GM23338 (cell line): Measurements from ENCODE around the gene TTC1. TPM values are rescaled to one million over a fixed set of nuclear protein-coding genes. Genes with fewer than 3 reads are reported as not detected.
A peak's percentile ranks its signal among the peaks of the same experiment; 100 is the strongest.

Experiments
- ATAC-seq: fragments of 200-7000 bp; cut with Tn5 transposase; 3 replicates; pipeline ENCODE4 v1.9.1; 2020
- DNase-seq: peaks from one replicate; pipeline ENCODE4 v3.0.0-alpha.2; 2015; ENCODE audit warnings: low spot score
- H2AFZ ChIP-seq: fragments of 200-600 bp; sonication (generic); 2 replicates; pipeline ENCODE4 v1.8.0; 2016; ENCODE audit warnings: antibody characterized with exemption, mild to moderate bottlenecking, moderate library complexity
- H3F3A ChIP-seq: fragments of 200-600 bp; sonication (generic); replicated peaks from 2 replicates; pipeline ENCODE4 v1.8.0; 2017; ENCODE audit warnings: antibody characterized with exemption, mixed run types, low read depth
- H3K27ac ChIP-seq: fragments of 200-600 bp; sonication (generic); 2 replicates; pipeline ENCODE4 v1.6.1; 2016; ENCODE audit warnings: low read depth
- H3K27me3 ChIP-seq: fragments of 200-600 bp; sonication (generic); 2 replicates; pipeline ENCODE4 v1.8.0; 2016; ENCODE audit warnings: mild to moderate bottlenecking, mixed run types, moderate library complexity; ENCODE audit not compliant: insufficient read depth
- H3K36me3 ChIP-seq: fragments of 200-600 bp; sonication (generic); 2 replicates; pipeline ENCODE4 v1.8.0; 2016; ENCODE audit warnings: mild to moderate bottlenecking; ENCODE audit not compliant: insufficient read depth
- H3K4me1 ChIP-seq: fragments of 200-600 bp; sonication (generic); 2 replicates; pipeline ENCODE4 v1.8.0; 2016; ENCODE audit warnings: mild to moderate bottlenecking, moderate library complexity; ENCODE audit not compliant: insufficient read depth
- H3K4me2 ChIP-seq: fragments of 200-600 bp; sonication (generic); 2 replicates; pipeline ENCODE4 v1.7.1; 2017; ENCODE audit warnings: mixed run types
- H3K4me3 ChIP-seq: fragments of 200-600 bp; sonication (generic); 2 replicates; pipeline ENCODE4 v1.6.1; 2016; ENCODE audit warnings: mixed run types
- H3K79me2 ChIP-seq: fragments of 200-600 bp; sonication (generic); replicated peaks from 2 replicates; pipeline ENCODE4 v1.8.0; 2017; ENCODE audit warnings: mild to moderate bottlenecking; ENCODE audit not compliant: insufficient read depth
- H3K9me2 ChIP-seq: fragments of 200-600 bp; sonication (generic); 2 replicates; pipeline ENCODE4 v1.8.0; 2017; ENCODE audit not compliant: insufficient read depth
- H4K20me1 ChIP-seq: fragments of 200-600 bp; sonication (generic); replicated peaks from 2 replicates; pipeline ENCODE4 v1.8.0; 2017; ENCODE audit warnings: mild to moderate bottlenecking; ENCODE audit not compliant: insufficient read depth
- H3K27ac Mint-ChIP-seq: 2 replicates; pipeline ENCODE4 v1.8.0; 2020; ENCODE audit warnings: inconsistent platforms, mild to moderate bottlenecking, moderate library complexity, mixed read lengths
- H3K27me3 Mint-ChIP-seq: 3 replicates; pipeline ENCODE4 v1.8.0; 2022; ENCODE audit warnings: low read depth, mild to moderate bottlenecking, moderate library complexity, mixed read lengths, inconsistent platforms; ENCODE audit not compliant: insufficient read depth, poor library complexity
- H3K36me3 Mint-ChIP-seq: 3 replicates; pipeline ENCODE4 v1.8.0; 2021; ENCODE audit warnings: low read depth, mild to moderate bottlenecking, inconsistent platforms, moderate library complexity, mixed read lengths
- H3K4me1 Mint-ChIP-seq: 3 replicates; pipeline ENCODE4 v1.8.0; 2020; ENCODE audit warnings: mild to moderate bottlenecking, inconsistent platforms, mixed read lengths
- H3K4me3 Mint-ChIP-seq: 3 replicates; pipeline ENCODE4 v1.8.0; 2021; ENCODE audit warnings: moderate library complexity, mild to moderate bottlenecking, inconsistent platforms, mixed read lengths
- H3K9me3 Mint-ChIP-seq: 3 replicates; pipeline ENCODE4 v1.8.0; 2020; ENCODE audit warnings: moderate library complexity, mild to moderate bottlenecking, inconsistent platforms, mixed read lengths
- CREB1 ChIP-seq: fragments of 250-450 bp; sonication (Bioruptor Pico); IDR thresholded peaks from 2 replicates; pipeline ENCODE4 v1.5.0; 2020; ENCODE audit warnings: low read depth, mild to moderate bottlenecking, moderate library complexity
- ETS1 ChIP-seq: IDR thresholded peaks from 2 replicates; pipeline ENCODE4 v1.6.1; 2016; ENCODE audit warnings: antibody characterized with exemption
- EZH2 ChIP-seq: fragments of 200-600 bp; sonication (generic); IDR thresholded peaks from one replicate; pipeline ENCODE4 v1.8.0; 2017; ENCODE audit warnings: antibody characterized with exemption, mild to moderate bottlenecking, low read depth; ENCODE audit not compliant: unreplicated experiment
- EZH2phosphoT487 ChIP-seq: fragments of 200-600 bp; sonication (generic); IDR thresholded peaks from one replicate; pipeline ENCODE4 v1.8.1; 2018; ENCODE audit warnings: antibody characterized with exemption; ENCODE audit not compliant: unreplicated experiment
- JUNB ChIP-seq: IDR thresholded peaks from one replicate; pipeline ENCODE4 v1.6.1; 2016; ENCODE audit warnings: antibody characterized with exemption; ENCODE audit not compliant: unreplicated experiment
- NANOG ChIP-seq: IDR thresholded peaks from 2 replicates; pipeline ENCODE4 v1.6.1; 2016; ENCODE audit warnings: antibody characterized with exemption, borderline replicate concordance
- POLR2AphosphoS5 ChIP-seq: IDR thresholded peaks from 2 replicates; pipeline ENCODE4 v1.6.1; 2016; ENCODE audit warnings: antibody characterized with exemption, low read depth
- STAT1 ChIP-seq: IDR thresholded peaks from one replicate; pipeline ENCODE4 v1.6.1; 2016; ENCODE audit warnings: antibody characterized with exemption; ENCODE audit not compliant: unreplicated experiment
- ZNF114 ChIP-seq: fragments of 250-450 bp; sonication (Bioruptor Pico); IDR thresholded peaks from 2 replicates; pipeline ENCODE4 v1.5.0; 2020; ENCODE audit warnings: mild to moderate bottlenecking, moderate library complexity
- ZNF331 ChIP-seq: fragments of 250-450 bp; sonication (Bioruptor Pico); IDR thresholded peaks from 2 replicates; pipeline ENCODE4 v1.5.0; 2020; ENCODE audit warnings: low read depth, mild to moderate bottlenecking, moderate library complexity
- polyA plus RNA-seq: library from polyadenylated mRNA; unstranded; fragments of >200 nt; fragmentation: Nextera tagmentation; extraction: Ambion mirVana; gene quantifications from 2 replicates; pipeline ENCODE4 v1.2.1, GENCODE V29; 2016
- total RNA-seq: library from RNA; depleted of rRNA; stranded (reverse); fragments of >200 nt; shearing (Covaris generic); gene quantifications from 2 replicates; pipeline ENCODE4 v1.2.3, GENCODE V29; 2014
- TF ChIP-seq, protein P1 (sequence below), 2 experiments: fragments of 200-600 bp in 1 of 2; sonication (generic) in 1 of 2; conservative IDR thresholded peaks; 2 replicates each; pipeline versions ENCODE4 v1.5.1 to v1.6.1; 2016 to 2017; ENCODE audit warnings: antibody characterized with exemption in 2 of 2, low read depth in 2 of 2, mild to moderate bottlenecking in 2 of 2, moderate library complexity in 1 of 2
- TF ChIP-seq, protein P2 (sequence below): IDR thresholded peaks from one replicate; pipeline ENCODE4 v1.6.1; 2018; ENCODE audit warnings: antibody characterized with exemption; ENCODE audit not compliant: unreplicated experiment
- TF ChIP-seq, protein P3 (sequence below): fragments of 250-450 bp; sonication (Bioruptor Pico); IDR thresholded peaks from 2 replicates; pipeline ENCODE4 v1.5.0; 2020; ENCODE audit warnings: mild to moderate bottlenecking, moderate library complexity

Gene TTC1
- total and polyA plus RNA-seq, 2 experiments from 2014 or later = 48.9 to 131 TPM

- Histone ChIP-seq H2AFZ (no peak overlapping the region), H3K36me3 (no peaks in the 10 kb centered on the region; the same call in 1 of the 2 replicates), H4K20me1 (no peaks in the 10 kb centered on the region), H3K9me2 (no peaks in the 10 kb centered on the region), H3K27ac (0 out of 2 replicates have a peak overlapping the region, but pooled peaks have one; percentile 21), H3K27me3 (no peaks in the 10 kb centered on the region), H3K4me2 (no peak overlapping the region), H3K4me1 (peaks cover 19% of the 10 kb centered on the region), H3K79me2 (0 out of 2 replicates have a peak, but pooled peaks cover 4% of the 10 kb centered on the region), H3K4me3 (no peak overlapping the region), H3F3A (no peaks in the 10 kb centered on the region)
- DNase-seq (no peak), ATAC-seq (no peak)
- Mint-ChIP-seq H3K36me3 (peaks cover 2% of the 10 kb centered on the region; the same call in 1 of the 3 replicates), H3K27ac (no peak overlapping the region), H3K4me1 (peaks cover 23% of the 10 kb centered on the region), H3K9me3 (no peaks in the 10 kb centered on the region), H3K27me3 (peaks cover 3% of the 10 kb centered on the region), H3K4me3 (no peak overlapping the region)
- TF ChIP-seq NANOG = no peak
- TF ChIP-seq STAT1 = no peak
- TF ChIP-seq CREB1 (CRISPR knock-in tag) = no peak
- TF ChIP-seq POLR2AphosphoS5 = no peak
- TF ChIP-seq, protein P1, sequence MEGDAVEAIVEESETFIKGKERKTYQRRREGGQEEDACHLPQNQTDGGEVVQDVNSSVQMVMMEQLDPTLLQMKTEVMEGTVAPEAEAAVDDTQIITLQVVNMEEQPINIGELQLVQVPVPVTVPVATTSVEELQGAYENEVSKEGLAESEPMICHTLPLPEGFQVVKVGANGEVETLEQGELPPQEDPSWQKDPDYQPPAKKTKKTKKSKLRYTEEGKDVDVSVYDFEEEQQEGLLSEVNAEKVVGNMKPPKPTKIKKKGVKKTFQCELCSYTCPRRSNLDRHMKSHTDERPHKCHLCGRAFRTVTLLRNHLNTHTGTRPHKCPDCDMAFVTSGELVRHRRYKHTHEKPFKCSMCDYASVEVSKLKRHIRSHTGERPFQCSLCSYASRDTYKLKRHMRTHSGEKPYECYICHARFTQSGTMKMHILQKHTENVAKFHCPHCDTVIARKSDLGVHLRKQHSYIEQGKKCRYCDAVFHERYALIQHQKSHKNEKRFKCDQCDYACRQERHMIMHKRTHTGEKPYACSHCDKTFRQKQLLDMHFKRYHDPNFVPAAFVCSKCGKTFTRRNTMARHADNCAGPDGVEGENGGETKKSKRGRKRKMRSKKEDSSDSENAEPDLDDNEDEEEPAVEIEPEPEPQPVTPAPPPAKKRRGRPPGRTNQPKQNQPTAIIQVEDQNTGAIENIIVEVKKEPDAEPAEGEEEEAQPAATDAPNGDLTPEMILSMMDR (conservative IDR thresholded peaks at IDR 0.05; ENCODE audit: low read depth in 2 of 2) = no peak
- TF ChIP-seq ZNF114 (CRISPR knock-in tag) = no peak
- TF ChIP-seq JUNB = no peak
- TF ChIP-seq, protein P2, sequence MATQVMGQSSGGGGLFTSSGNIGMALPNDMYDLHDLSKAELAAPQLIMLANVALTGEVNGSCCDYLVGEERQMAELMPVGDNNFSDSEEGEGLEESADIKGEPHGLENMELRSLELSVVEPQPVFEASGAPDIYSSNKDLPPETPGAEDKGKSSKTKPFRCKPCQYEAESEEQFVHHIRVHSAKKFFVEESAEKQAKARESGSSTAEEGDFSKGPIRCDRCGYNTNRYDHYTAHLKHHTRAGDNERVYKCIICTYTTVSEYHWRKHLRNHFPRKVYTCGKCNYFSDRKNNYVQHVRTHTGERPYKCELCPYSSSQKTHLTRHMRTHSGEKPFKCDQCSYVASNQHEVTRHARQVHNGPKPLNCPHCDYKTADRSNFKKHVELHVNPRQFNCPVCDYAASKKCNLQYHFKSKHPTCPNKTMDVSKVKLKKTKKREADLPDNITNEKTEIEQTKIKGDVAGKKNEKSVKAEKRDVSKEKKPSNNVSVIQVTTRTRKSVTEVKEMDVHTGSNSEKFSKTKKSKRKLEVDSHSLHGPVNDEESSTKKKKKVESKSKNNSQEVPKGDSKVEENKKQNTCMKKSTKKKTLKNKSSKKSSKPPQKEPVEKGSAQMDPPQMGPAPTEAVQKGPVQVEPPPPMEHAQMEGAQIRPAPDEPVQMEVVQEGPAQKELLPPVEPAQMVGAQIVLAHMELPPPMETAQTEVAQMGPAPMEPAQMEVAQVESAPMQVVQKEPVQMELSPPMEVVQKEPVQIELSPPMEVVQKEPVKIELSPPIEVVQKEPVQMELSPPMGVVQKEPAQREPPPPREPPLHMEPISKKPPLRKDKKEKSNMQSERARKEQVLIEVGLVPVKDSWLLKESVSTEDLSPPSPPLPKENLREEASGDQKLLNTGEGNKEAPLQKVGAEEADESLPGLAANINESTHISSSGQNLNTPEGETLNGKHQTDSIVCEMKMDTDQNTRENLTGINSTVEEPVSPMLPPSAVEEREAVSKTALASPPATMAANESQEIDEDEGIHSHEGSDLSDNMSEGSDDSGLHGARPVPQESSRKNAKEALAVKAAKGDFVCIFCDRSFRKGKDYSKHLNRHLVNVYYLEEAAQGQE = no peak
- no peak for TF ChIP-seq EZH2phosphoT487
- no peak for TF ChIP-seq EZH2
- TF ChIP-seq, protein P3, sequence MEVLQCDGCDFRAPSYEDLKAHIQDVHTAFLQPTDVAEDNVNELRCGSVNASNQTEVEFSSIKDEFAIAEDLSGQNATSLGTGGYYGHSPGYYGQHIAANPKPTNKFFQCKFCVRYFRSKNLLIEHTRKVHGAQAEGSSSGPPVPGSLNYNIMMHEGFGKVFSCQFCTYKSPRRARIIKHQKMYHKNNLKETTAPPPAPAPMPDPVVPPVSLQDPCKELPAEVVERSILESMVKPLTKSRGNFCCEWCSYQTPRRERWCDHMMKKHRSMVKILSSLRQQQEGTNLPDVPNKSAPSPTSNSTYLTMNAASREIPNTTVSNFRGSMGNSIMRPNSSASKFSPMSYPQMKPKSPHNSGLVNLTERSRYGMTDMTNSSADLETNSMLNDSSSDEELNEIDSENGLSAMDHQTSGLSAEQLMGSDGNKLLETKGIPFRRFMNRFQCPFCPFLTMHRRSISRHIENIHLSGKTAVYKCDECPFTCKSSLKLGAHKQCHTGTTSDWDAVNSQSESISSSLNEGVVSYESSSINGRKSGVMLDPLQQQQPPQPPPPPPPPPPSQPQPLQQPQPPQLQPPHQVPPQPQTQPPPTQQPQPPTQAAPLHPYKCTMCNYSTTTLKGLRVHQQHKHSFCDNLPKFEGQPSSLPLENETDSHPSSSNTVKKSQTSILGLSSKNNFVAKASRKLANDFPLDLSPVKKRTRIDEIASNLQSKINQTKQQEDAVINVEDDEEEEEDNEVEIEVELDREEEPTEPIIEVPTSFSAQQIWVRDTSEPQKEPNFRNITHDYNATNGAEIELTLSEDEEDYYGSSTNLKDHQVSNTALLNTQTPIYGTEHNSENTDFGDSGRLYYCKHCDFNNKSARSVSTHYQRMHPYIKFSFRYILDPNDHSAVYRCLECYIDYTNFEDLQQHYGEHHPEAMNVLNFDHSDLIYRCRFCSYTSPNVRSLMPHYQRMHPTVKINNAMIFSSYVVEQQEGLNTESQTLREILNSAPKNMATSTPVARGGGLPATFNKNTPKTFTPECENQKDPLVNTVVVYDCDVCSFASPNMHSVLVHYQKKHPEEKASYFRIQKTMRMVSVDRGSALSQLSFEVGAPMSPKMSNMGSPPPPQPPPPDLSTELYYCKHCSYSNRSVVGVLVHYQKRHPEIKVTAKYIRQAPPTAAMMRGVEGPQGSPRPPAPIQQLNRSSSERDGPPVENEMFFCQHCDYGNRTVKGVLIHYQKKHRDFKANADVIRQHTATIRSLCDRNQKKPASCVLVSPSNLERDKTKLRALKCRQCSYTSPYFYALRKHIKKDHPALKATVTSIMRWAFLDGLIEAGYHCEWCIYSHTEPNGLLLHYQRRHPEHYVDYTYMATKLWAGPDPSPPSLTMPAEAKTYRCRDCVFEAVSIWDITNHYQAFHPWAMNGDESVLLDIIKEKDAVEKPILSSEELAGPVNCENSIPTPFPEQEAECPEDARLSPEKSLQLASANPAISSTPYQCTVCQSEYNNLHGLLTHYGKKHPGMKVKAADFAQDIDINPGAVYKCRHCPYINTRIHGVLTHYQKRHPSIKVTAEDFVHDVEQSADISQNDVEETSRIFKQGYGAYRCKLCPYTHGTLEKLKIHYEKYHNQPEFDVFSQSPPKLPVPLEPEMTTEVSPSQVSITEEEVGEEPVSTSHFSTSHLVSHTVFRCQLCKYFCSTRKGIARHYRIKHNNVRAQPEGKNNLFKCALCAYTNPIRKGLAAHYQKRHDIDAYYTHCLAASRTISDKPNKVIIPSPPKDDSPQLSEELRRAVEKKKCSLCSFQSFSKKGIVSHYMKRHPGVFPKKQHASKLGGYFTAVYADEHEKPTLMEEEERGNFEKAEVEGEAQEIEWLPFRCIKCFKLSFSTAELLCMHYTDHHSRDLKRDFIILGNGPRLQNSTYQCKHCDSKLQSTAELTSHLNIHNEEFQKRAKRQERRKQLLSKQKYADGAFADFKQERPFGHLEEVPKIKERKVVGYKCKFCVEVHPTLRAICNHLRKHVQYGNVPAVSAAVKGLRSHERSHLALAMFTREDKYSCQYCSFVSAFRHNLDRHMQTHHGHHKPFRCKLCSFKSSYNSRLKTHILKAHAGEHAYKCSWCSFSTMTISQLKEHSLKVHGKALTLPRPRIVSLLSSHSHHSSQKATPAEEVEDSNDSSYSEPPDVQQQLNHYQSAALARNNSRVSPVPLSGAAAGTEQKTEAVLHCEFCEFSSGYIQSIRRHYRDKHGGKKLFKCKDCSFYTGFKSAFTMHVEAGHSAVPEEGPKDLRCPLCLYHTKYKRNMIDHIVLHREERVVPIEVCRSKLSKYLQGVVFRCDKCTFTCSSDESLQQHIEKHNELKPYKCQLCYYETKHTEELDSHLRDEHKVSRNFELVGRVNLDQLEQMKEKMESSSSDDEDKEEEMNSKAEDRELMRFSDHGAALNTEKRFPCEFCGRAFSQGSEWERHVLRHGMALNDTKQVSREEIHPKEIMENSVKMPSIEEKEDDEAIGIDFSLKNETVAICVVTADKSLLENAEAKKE (CRISPR knock-in tag) = no peak
- TF ChIP-seq ZNF331 (CRISPR knock-in tag) = no peak
- no peak for TF ChIP-seq ETS1
Observed at GRCh38 chr5:160084144-160084543, 75.2 kb downstream of the TTC1 start.
